Endothelial cell of umbilical vein (primary cell): ENCODE results near the gene RASGRP1. TPM values are rescaled to one million over a fixed set of nuclear protein-coding genes. Genes with fewer than 3 reads are reported as not detected.

Experiments used
- Bru-seq: library from RNA; stranded (reverse); fragments of 400-500 nt; gene quantifications from one replicate; lab custom pipeline; 2021; lab: Mats Ljungman, UMichigan
- BruChase-seq, 2 experiments: library from RNA; stranded (reverse); fragments of 400-500 nt; gene quantifications; one replicate each; lab custom pipeline; 2021; lab: Mats Ljungman, UMichigan
- BruUV-seq: library from RNA; stranded (reverse); fragments of 400-500 nt; replicated peaks from 2 replicates; lab custom pipeline; 2021; lab: Mats Ljungman, UMichigan
- CTCF ChIA-PET: fragments of 300-600, 350-600 bp; sonication (Branson Sonifier 250); formaldehyde crosslinking; loops from one replicate; lab custom pipeline; 2021; ENCODE audit warnings: antibody characterized with exemption, inconsistent platforms; lab: Charles Lee
- POLR2A ChIA-PET: fragments of 300-600, 350-600 bp; sonication (Branson Sonifier 250); formaldehyde crosslinking; loops from one replicate; lab custom pipeline; 2021; ENCODE audit warnings: antibody characterized with exemption, inconsistent platforms; lab: Charles Lee
- DNase-seq: peaks from one replicate; pipeline ENCODE4 v3.0.0-alpha.2; 2011; ENCODE audit warnings: low read depth, low spot score
- FAIRE-seq: peaks from 2 replicates; lab custom pipeline; 2011; peaks lifted over from hg19 to GRCh38; lab: Jason Lieb, UNC
- H2AFZ ChIP-seq: 2 replicates; pipeline ENCODE4 v1.6.0; 2012; ENCODE audit warnings: low read depth, low read length, control low read depth, inconsistent platforms
- H3K27ac ChIP-seq: 2 replicates; pipeline ENCODE4 v1.5.1; 2011; ENCODE audit warnings: low read depth, mild to moderate bottlenecking, control low read depth, low read length, moderate library complexity; ENCODE audit not compliant: insufficient read depth
- H3K27me3 ChIP-seq, 2 experiments: 2 replicates each; pipeline versions ENCODE4 v1.6.0 to v1.6.1; 2011; ENCODE audit warnings: low read length in 2 of 2, mixed read lengths in 1 of 2; ENCODE audit not compliant: control insufficient read depth in 2 of 2, insufficient read depth in 2 of 2
- H3K36me3 ChIP-seq, 2 experiments: 2 replicates in 1 of 2; 3 replicates in 1 of 2; pipeline ENCODE4 v1.5.1; 2011; ENCODE audit warnings: low read length in 2 of 2, mild to moderate bottlenecking in 1 of 2, moderate library complexity in 1 of 2; ENCODE audit not compliant: control insufficient read depth in 2 of 2, insufficient read depth in 2 of 2; ENCODE audit errors: extremely low read depth in 1 of 2
- H3K4me1 ChIP-seq: 3 replicates; pipeline ENCODE4 v1.5.1; 2011; ENCODE audit warnings: mild to moderate bottlenecking, low read length; ENCODE audit not compliant: control insufficient read depth, insufficient read depth; ENCODE audit errors: extremely low read depth
- H3K4me2 ChIP-seq: 2 replicates; pipeline ENCODE4 v1.6.1; 2011; ENCODE audit warnings: low read length, control low read depth, mixed read lengths; ENCODE audit not compliant: insufficient read depth
- H3K4me3 ChIP-seq, 3 experiments: fragments of 200-600 bp in 1 of 3; sonication (generic), shearing (Covaris generic) in 1 of 3; replicated peaks in 1 of 3; 2 replicates each; pipeline ENCODE4 v1.5.1; 2011 to 2016; ENCODE audit warnings: control low read depth in 3 of 3, low read length in 3 of 3, mild to moderate bottlenecking in 2 of 3, inconsistent platforms in 1 of 3, low read depth in 1 of 3, moderate library complexity in 1 of 3; ENCODE audit not compliant: insufficient read depth in 1 of 3
- H3K79me2 ChIP-seq: 2 replicates; pipeline ENCODE4 v1.6.0; 2012; ENCODE audit warnings: low read length, inconsistent platforms; ENCODE audit not compliant: control insufficient read depth, insufficient read depth
- H3K9ac ChIP-seq: replicated peaks from 2 replicates; pipeline ENCODE3; 2011; ENCODE audit warnings: low read length, control low read depth; ENCODE audit not compliant: insufficient read depth; ENCODE audit errors: extremely low read depth
- H3K9me1 ChIP-seq: replicated peaks from 3 replicates; pipeline ENCODE4 v1.6.0; 2011; ENCODE audit warnings: mild to moderate bottlenecking, low read length; ENCODE audit not compliant: control insufficient read depth, insufficient read depth; ENCODE audit errors: extremely low read depth
- H3K9me3 ChIP-seq: replicated peaks from 2 replicates; pipeline ENCODE4 v1.5.1; 2012; ENCODE audit warnings: low read length, inconsistent platforms; ENCODE audit not compliant: control insufficient read depth, insufficient read depth
- H4K20me1 ChIP-seq: replicated peaks from 2 replicates; pipeline ENCODE3; 2011; ENCODE audit warnings: mild to moderate bottlenecking, low read length; ENCODE audit not compliant: control insufficient read depth, insufficient read depth; ENCODE audit errors: extremely low read depth
- CTCF ChIP-seq, 2 donors: IDR thresholded peaks; 1 replicate in 1 of 2; 2 replicates in 1 of 2; pipeline ENCODE4 v1.5.1; 2011; ENCODE audit warnings: low read length in 2 of 2, mild to moderate bottlenecking in 2 of 2, moderate library complexity in 2 of 2, control low read depth in 1 of 2, inconsistent platforms in 1 of 2, low read depth in 1 of 2; ENCODE audit not compliant: insufficient read depth in 1 of 2; ENCODE audit errors: extremely low read depth in 1 of 2
- EZH2 ChIP-seq: IDR thresholded peaks from 2 replicates; pipeline ENCODE4 v1.6.1; 2012; ENCODE audit warnings: borderline replicate concordance, low read depth, mild to moderate bottlenecking, moderate library complexity, low read length, inconsistent platforms; ENCODE audit not compliant: severe bottlenecking
- MAX ChIP-seq: IDR thresholded peaks from 2 replicates; pipeline ENCODE4 v1.6.1; 2011; ENCODE audit not compliant: insufficient read depth, insufficient read length
- POLR2AphosphoS5 ChIP-seq: IDR thresholded peaks from 2 replicates; pipeline ENCODE4 v1.6.1; 2012; ENCODE audit warnings: low read depth, mild to moderate bottlenecking, control low read depth, low read length, moderate library complexity; ENCODE audit not compliant: insufficient read depth
- dilution Hi-C: fragments of 300-500 bp; cut with MboI; formaldehyde crosslinking; loops from one replicate; pipeline ENCODE4 v1.15.0; 2019; ENCODE audit warnings: low sequenced_read_pairs; ENCODE audit not compliant: extremely low pct_ligation_motif_present
- intact Hi-C: fragments of 100-400 bp; cut with micrococcal nuclease; formaldehyde crosslinking; loops from one replicate; pipeline ENCODE4 v1.10.0; 2022
- long read RNA-seq: library from polyadenylated mRNA; stranded (forward); transcript quantifications from one replicate; pipeline ENCODE4 v2.0.0, GENCODE V29; 2021
- polyA minus RNA-seq, 3 experiments: library from RNA; depleted of rRNA, polyadenylated mRNA; stranded (reverse); fragments of >200 nt; gene quantifications; 1 replicate in 1 of 3; 2 replicates in 2 of 3; pipeline ENCODE4 v1.2.3, GENCODE V29; 2011
- polyA plus RNA-seq, 4 experiments: library from polyadenylated mRNA; depleted of rRNA in 3 of 4; stranded (reverse) in 3 of 4; unstranded in 1 of 4; fragments of >200 nt; gene quantifications; 2 replicates each; pipeline versions ENCODE4 v1.2.1 to v1.2.3, GENCODE V29; 2011 to 2012; ENCODE audit warnings: missing spikeins in 1 of 4
- total RNA-seq: library from RNA; stranded (reverse); gene quantifications from 2 replicates; pipeline ENCODE4 v1.2.3, GENCODE V29; 2021

RASGRP1 gene
- total RNA-seq = 0.38 TPM in 1 of 2 replicates, not detected in the other
- 0.15 and 0.16 TPM in 2 replicates for polyA plus RNA-seq
- 0.13 and 0.16 TPM in 2 replicates for polyA plus RNA-seq (2011; cell fraction: cytosol; rRNA removed)
- 0.24 and 0.27 TPM in 2 replicates for polyA plus RNA-seq (2011; cell fraction: nucleus; rRNA removed)
- polyA plus RNA-seq (2012) = 0.23 and 0.34 TPM in 2 replicates
- 1.1 and 1.9 TPM in 2 replicates for polyA minus RNA-seq
- not detected for polyA minus RNA-seq (2011; cell fraction: cytosol; rRNA and poly(A)+ RNA removed)
- 0.24 and 0.82 TPM in 2 replicates for polyA minus RNA-seq (2011; cell fraction: nucleus; rRNA and poly(A)+ RNA removed)
- percentile 18 among the genes with signal in this experiment for Bru-seq, nascent RNA
- BruChase-seq, experiment 1, labeled RNA remaining after a 6-hour chase = percentile 6 among the genes with signal in this experiment
- percentile 13 among the genes with signal in this experiment for BruChase-seq, experiment 2, labeled RNA remaining after a 2-hour chase
- long read RNA-seq, partial matches to known transcripts = 0 of 11 reads
- long read RNA-seq, other reads (novel, unspliced or antisense) = 11 of 11 reads

- no peaks in the 10 kb centered on the region for H3K4me1 ChIP-seq
- POLR2A ChIA-PET = no interaction called here
- H4K20me1 ChIP-seq = no peaks in the 10 kb centered on the region
- H3K9me3 ChIP-seq = no peaks in the 10 kb centered on the region
- H3K27me3 ChIP-seq = peaks cover 34 to 46% of the 10 kb centered on the region in 2 experiments
- peak within 1 kb of the TSS; percentile 72 for H3K4me2 ChIP-seq
- peak; percentile 59 for DNase-seq
- H2AFZ ChIP-seq = peak within 1 kb of the TSS; percentile 82
- intact Hi-C loops (loop anchor here (1.0 kb wide), 2 partner anchors 119 to 124 kb away; no protein-coding TSS in a partner anchor), dilution Hi-C loops (no loop called here)
- FAIRE-seq = no peak
- H3K9me1 ChIP-seq = no peaks in the 10 kb centered on the region
- peak within 1 kb of the TSS; percentile 15 to 61 (median 44) for H3K4me3 ChIP-seq
- CTCF ChIA-PET = interaction anchor here (0.9 to 4.0 kb wide), 58 partner anchors 9 to 1192 kb away, joined by 3 to 137 read pairs (median 8); partner anchors contain the start of gene FAM98B
- TF ChIP-seq MAX = no peak
- no peak for TF ChIP-seq POLR2AphosphoS5
- TF ChIP-seq CTCF (IDR thresholded peaks at IDR 0.05; ENCODE audit: extremely low read depth in 1 of 2, insufficient read depth in 1 of 2, low read depth in 1 of 2, low read length in 2 of 2) = peak in 1 of 2 donors; percentile 47
- peak; percentile 69 for TF ChIP-seq EZH2
- H3K9ac ChIP-seq = no peak within 1 kb of the TSS
- no TSS peak for BruUV-seq
- no peaks in the 10 kb centered on the region for H3K79me2 ChIP-seq
- no peaks in the 10 kb centered on the region for H3K36me3 ChIP-seq
- H3K27ac ChIP-seq = no peak within 1 kb of the TSS
Measured at GRCh38 chr15:38564557-38565286, at the start of gene RASGRP1. Gene RASGRP1, minus strand, starts transcription at chr15:38564814. Its CDS starts 186 bp downstream, at chr15:38564628.
